DOHH2 (cell line): ENCODE measurements around the gene ETV6.

Source experiments
- CTCF ChIP-seq: fragments of 200-600 bp; sonication (generic); IDR thresholded peaks from one replicate; pipeline ENCODE4 v1.5.1; 2014; ENCODE audit warnings: antibody characterized with exemption, mild to moderate bottlenecking, low read depth, low read length; ENCODE audit not compliant: poor library complexity, severe bottlenecking
- EZH2phosphoT487 ChIP-seq: fragments of 200-600 bp; sonication (generic); IDR thresholded peaks from 2 replicates; pipeline ENCODE4 v1.6.1; 2017; ENCODE audit warnings: borderline replicate concordance, mild to moderate bottlenecking, antibody characterized with exemption, low read length, moderate library complexity, mixed read lengths

GRCh38 chr12:11717519-11717961 lies 68.1 kb downstream of the ETV6 start:
- TF ChIP-seq CTCF (no peak), EZH2phosphoT487 (no peak)
